NK-92 (cell line): Measurements from ENCODE around the gene ABCA8.

Experiments used
- DNase-seq: peaks from one replicate; lab custom pipeline; 2025; ENCODE audit not compliant: unreplicated experiment; lab: John Stamatoyannopoulos, UW

Gene ABCA8

GRCh38 chr17:68878226-68878885, 76.8 kb downstream of the ABCA8 start:
- DNase-seq = no peak

DNA sequence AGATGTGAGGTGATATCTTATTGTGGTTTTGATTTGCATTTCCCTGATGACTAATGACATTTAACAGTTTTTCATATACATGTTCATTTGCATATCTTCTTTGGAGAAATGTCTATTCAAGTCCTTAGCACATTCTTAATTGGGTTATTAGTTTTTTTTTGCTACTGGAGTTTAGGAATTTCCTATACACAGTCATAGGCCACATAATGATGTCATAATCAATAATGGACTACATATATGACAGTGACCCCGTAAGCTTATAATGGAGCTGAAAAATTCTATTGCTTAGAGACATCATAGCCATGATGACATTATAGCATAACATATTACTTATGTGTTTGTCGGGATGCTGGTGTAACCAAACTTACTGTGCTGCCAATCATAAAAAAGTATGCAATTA, 83.7 kb downstream of the ABCA8 start:
- DNase-seq = no peak

DNA sequence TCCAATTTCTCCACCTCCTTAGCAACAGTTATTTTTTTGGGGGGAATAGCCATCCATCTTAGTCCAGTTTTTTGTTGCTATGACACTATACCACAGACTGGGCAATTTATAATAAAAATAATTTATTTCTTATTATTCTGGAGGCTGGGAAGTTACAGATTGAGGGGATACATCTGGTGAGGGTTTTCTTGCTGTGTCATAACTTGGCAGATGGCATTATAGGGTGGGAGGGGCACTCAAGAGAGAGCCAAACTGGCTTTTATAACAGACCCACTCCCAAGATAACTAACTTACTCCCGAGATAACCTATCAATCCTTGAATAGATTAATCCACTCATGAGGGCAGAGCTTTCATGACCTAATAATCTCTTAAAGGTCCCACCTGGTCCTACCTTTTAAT, 84.2 kb downstream of the ABCA8 start:
- DNase-seq = no peak

DNA sequence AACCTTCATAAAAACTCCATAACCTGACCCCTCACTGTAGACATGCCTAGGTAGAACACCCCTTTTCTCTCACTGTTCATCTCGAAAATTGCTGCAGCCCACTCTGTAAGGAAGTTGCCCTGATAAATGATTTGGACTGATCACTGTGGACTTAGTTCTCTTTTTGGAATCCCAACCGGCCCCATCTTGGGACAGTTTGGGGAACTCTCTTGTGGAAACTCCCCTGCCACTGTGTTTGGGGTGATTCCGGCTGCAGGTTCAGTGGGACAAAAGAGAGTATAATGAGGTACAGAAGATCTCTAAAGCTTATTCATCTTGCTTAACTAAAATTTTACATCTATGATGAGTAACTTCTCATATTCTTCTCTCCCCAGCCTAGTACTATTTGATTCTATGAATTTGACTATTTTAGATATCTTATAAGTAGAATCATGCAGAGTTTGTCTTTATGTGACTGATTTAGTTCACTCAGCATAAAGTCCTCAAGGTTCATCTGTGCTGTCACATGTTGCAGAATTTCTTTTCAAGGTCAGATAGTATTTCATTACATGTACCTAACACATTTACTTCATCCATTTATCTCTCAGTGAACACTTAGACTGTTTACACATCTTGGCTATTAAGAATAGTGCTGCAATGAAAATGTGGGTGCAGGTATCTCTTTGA, 84.9 kb downstream of the ABCA8 start:
- no peak for DNase-seq

DNA sequence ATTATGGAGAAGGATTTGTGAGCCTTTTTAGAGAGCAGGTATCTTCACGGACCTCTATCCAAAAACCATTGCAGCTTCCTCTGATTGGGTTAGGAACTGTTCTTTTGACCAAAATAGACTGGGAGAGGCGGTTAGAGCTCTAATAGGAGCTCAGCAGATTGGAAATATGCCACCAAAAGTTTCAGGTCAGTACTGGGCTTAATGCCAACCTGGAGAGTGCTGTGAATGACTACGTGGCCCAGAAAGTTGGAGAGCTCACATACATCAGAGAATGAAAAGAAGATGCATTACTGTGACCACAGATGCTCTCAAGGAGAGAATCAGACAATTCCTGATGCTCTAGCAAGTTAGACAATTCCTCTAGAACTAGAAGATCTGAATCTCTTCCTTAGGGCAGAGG, 86.5 kb downstream of the ABCA8 start:
- no peak for DNase-seq

- DNase-seq = no peak
These were observed 87.3 kb downstream of the ABCA8 start for GRCh38 chr17:68867759-68868516.

GRCh38 chr17:68865584-68865983, 89.6 kb downstream of the ABCA8 start:
- DNase-seq = no peak

- DNase-seq = no peak
These were observed 92.0 kb downstream of the ABCA8 start for GRCh38 chr17:68863091-68863652.

DNA sequence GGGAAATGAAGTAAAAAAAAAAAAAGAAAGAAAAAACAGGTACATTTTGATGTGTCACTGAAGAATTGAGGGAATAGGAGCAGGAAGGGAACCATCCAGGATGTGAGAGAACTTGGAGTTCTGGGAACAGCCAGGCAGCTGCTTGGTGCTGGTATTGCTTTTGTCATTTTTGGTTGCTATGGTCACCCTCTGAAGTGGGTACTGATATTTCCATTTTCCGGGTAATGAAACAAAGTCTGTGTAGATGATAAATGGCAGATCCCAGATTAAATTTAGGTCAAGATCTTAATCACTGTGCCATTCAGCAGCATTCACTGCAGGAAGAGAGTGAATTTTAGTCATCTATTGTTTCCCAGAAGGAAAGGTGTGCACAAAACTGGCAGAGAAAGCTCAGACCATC, 93.6 kb downstream of the ABCA8 start:
- DNase-seq = no peak

DNA sequence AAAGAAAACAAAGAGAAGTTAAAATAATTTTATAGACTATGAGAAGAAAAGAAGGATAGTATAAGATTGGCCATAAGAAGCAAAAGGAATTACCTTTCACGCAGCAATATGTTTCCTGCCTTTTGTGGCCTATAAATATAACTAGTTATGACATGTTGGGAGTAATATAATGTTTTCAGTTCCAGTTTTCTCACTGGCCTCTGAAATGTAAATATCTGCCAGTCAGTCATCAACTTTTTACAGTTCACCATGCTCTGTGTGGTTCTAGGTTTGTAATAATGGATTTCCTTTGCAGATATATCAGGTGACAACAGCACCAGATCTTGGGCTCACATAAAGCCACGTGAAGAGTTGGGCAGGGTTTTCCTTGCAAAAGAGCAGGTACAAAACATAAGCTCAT, 94.3 kb downstream of the ABCA8 start:
- DNase-seq = no peak

- no peak for DNase-seq
These were observed 100.7 kb downstream of the ABCA8 start for GRCh38 chr17:68854452-68854851.

DNA sequence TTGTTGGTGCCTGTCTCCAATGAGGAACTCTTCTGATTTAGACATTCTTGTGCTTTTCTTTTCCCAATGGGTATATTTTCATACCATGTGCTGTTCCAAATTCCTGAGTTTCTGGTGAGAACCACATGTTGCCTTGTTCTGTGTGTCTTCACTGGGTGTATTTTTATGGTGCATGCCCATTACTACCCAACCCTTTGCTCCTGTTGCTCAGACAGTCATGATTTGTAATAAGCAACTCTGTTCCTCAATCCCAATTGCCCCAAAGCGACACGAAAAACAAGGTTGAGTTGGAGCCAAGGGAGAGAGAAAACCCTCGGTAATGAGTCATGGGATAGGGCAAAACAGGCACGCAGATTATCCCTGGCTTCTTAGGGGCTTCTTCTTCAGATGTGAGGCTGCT, 101.8 kb downstream of the ABCA8 start:
- no peak for DNase-seq

- no peak for DNase-seq
These were observed 102.2 kb downstream of the ABCA8 start for GRCh38 chr17:68853036-68853435.

DNA sequence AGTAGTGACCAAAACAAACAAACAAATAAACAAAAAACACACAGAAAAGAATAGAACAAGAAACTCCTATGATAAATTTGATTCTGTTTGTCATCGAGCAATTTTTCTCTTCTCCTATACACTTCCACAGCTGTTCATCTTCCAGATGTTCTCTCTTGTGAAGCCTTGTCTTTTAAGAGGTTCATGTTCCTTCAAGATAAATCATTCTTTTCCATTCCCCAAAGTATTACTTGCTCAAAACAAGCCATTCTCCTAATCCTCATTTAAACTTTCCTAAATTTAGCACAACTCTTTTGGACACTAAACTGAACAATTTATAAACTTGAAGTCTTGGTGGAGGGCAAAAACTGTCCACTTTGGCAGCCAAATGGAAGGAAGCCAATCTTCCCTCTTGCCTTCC, 103.3 kb downstream of the ABCA8 start:
- DNase-seq = no peak

GRCh38 chr17:68850749-68851510, 104.3 kb downstream of the ABCA8 start:
- DNase-seq = no peak

GRCh38 chr17:68849673-68850610, 105.2 kb downstream of the ABCA8 start:
- no peak for DNase-seq

DNA sequence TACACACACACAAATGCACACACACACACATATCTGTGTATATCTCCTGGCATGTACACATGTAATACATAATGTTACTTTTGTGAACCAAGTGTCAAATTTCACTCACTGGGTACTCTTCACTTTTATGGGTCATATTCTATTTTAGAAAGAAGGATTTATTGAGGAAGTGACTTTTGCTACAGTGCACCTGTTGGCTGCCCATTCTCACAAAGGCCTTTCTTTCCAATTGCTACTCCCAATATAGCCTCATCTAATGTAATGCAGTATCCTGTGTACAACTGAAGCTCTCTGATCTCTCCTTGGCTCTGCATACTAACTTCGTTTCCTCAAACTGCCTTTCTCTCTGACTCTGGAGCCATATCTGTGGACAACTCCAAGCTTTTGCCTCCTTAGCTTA, 107.5 kb downstream of the ABCA8 start:
- no peak for DNase-seq

- DNase-seq = no peak
These were observed 111.7 kb downstream of the ABCA8 start for GRCh38 chr17:68843522-68843921.

DNA sequence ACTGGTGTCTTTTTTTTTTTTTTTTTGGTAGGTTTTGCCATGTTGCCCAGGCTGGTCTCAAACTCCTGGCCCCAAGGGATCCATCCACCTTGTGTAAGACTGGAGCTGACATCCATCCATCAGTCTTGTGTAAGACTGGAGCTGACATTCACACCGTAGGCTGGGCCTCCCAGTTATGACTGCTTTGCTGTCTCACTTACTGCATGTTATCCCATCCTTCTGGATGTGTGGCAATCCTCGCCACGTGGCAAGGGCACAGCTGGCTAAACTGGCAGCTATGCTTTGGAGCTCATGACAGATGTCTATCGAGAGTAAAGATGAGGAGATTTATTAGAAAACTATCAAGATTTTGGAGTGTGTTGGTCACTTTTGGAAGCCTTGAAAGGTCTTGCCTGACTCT, 115.1 kb downstream of the ABCA8 start:
- no peak for DNase-seq

DNA sequence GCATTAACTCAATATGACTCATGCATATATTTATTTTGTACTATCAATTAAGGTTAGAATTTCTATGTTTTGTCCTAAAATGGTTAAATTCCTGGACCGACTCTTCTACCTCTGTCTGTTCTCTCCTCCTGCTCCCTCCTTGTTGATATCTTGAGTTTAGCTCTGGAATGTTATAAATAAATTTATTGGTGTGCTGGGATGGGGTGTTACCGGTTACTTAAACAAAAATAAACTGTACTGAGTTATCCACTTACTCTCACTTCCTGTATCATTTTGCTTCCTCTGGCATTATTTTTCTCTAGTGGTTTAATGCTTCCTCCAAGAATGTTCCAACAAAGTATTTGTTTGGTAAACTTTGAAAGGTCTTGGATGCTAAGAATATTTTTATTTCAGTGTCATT, 120.1 kb downstream of the ABCA8 start:
- DNase-seq = no peak
